Measurements from ENCODE around the gene JMJD7.
A peak's percentile ranks its signal among the peaks of the same experiment; 100 is the strongest.

The JMJD7 gene

GRCh38 chr15:41822957-41823356 lies 4.9 kb upstream of the JMJD7 start:
- DNase-seq (ENCODE audit: low read depth) = no peak

DNA sequence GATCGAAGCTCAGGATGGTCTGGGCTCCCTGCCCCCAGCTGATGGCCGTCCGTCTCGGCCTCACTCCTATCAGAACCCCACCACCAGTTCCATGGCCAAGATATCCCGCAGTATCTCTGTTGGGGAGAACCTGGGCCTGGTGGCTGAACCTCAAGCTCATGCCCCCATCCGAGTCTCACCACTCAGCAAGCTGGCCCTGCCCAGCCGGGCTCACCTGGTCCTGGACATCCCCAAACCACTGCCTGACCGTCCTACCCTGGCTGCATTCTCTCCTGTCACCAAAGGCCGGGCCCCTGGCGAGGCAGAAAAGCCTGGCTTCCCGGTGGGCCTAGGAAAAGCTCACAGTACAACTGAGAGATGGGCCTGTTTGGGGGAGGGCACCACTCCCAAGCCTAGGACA lies 4.4 kb upstream of the JMJD7 start:
- no peak for DNase-seq (ENCODE audit: low read depth)

DNA sequence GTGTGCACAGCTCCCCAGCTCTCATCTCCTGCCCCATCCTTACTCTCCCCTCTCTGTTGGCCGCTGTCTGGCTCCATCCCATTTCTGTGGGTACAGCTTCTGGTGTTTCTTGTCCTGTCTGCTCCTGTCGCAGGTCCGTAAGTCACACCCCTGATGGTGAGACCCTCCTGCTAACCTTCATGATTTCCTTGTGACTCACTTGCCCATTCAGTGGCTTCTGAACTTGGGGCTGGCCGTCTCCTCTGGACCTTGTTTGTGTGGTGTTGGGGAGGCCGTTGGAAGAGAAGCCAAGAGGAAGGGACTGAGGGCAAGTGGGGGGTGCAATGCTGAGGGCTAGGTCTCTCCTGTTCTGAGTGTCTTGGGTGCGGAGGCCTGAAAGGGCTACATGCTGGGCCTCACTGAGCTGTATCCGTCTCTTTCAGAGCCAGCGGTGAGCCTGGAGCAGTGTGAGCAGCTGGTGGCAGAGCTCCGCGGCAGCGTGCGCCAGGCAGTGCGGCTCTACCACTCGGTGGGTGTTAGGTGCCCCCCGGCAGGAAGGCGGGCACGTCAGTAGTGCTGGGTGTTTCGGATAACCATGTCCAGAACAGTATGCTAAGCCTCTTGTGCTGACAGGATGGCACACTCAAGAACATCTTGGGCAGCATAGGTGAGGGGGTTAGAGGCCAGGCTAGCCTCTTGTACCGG lies 3.7 kb upstream of the JMJD7 start:
- DNase-seq (ENCODE audit: low read depth) = no peak

DNA sequence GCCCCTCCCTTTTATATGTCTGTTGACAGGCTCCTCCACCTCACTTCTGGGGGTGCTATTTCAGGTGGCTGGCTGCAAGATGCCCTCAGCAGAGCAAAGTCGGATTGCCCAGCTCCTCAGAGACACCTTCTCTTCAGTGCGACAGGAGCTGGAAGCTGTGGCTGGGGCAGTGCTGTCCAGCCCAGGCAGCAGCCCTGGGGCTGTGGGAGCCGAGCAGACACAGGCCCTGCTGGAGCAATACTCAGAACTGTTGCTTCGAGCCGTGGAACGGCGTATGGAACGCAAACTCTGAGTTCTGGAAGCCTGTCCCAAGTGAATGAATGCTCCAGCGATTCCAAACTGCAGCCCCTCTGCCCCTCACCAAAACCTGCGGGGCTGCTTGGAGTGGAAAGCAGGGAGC lies 2.7 kb upstream of the JMJD7 start:
- DNase-seq (ENCODE audit: low read depth) = no peak

DNA sequence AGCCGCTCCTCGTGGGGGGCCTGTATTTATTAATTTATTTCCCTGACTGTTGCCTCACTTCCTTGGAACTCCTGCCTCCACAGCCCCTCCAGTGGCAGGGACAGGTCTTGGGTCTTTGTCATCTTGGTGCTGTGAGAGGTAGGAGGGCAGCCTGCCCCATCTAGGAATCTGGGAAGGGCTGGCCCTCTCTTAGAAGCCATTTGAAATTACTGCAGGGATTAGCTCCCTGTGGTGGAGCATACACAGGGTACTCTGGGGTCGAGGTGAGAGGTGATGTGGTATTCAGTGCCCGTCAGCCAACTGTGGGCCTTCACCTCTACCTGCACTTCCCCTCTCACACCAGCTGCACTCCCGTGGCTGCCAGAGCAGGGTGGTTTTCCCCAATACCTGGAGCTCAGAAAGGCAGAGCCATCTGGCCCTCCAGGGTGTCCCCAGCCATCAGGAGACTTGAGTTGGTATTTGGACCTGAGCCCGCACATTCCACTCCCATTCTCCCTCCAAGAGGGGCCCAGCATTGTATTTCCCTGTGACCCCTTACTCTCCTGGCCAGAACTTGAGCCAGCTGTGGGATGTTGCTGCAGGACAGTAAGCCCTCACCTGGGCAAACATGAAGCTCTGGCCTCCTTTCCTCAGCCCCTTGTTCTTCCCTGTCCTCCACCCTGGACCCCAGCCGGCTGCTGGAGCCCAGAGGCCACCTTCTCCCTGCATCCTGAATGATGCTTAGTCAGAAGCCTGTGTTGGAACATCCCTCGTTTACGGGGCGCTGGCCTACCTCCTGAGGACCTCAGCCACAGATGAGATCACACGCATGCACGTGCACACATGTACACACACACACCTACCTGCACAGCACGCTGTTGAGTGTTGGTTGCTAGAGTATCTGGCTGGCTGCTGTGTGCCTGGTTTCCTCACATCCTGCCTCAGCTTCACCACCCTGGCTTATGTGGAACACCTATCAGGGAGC lies 2.0 kb upstream of the JMJD7 start:
- DNase-seq (ENCODE audit: low read depth) = no peak

DNA sequence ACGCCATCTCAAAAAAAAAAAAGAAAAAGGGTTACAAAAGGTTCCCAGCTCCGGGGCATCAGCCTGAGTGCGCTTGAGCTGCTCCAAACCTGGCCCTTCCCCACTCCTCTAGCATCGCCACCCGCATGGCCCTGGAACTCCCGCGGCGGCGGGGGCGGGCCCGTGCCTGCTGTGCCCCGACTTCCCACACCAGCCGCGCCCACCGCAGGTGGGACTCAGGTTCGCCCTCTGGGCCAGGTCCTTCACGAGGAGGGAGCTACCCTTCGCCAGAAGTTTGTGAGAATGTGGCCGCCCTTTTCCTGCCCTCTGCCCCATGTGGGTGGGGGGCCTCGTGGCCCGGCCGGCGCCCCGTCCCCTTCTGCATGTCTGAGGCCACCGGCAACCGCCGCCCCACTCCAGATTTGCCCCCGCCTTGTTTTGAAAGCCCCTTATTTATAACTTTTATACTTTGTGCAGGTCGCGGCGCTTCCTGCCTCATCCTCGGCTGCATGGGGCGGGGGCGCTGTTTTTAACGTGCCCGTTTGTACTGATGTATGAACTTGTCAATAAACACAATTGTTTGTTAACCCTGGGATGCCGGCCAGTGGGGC lies 507 bp upstream of the JMJD7 start:
- DNase-seq (ENCODE audit: low read depth) = no peak

DNA sequence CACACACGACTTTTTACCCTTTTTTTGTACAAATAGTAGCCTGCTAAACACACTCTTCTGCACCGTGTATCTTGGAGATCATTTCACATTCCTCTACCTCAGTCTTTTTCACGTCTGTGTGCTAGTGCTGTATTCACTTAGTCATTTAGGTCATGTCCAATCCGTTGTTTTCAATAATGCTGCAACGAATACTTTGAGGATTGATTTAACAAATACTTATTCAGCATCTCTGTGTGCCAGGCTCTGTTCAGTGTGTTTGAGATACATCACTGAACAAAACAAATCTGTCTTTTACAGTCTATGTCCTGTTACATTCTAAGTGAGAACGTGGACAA lies 882 bp downstream of the JMJD7 start:
- no peak for DNase-seq (ENCODE audit: low read depth)

- DNase-seq (ENCODE audit: low read depth) = no peak
Observed at GRCh38 chr15:41829959-41830646, 2.2 kb downstream of the JMJD7 start.

- peak; percentile 11 for DNase-seq (ENCODE audit: low read depth)
Observed at GRCh38 chr15:41831291-41831690, 3.4 kb downstream of the JMJD7 start.

DNA sequence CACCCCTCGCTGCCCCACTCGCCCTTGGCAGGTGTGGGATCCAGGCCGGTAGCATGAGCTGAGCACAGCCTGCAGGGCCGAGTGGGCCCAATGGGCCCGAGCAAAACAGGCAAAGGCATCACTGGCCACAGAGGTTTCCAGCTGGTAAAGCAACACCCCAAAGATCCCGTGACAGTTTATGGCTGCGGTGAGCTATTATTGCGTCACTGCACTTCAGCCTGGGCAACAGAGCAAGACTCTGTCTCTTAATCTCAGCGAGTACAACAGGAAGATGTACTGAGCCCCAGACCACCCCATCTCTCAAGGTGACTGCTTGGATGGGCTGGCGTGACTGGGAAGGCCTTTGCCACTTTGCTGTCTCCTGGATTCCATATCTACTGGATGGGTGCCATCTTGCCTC lies 4.3 kb downstream of the JMJD7 start:
- no peak for DNase-seq (ENCODE audit: low read depth)

DNA sequence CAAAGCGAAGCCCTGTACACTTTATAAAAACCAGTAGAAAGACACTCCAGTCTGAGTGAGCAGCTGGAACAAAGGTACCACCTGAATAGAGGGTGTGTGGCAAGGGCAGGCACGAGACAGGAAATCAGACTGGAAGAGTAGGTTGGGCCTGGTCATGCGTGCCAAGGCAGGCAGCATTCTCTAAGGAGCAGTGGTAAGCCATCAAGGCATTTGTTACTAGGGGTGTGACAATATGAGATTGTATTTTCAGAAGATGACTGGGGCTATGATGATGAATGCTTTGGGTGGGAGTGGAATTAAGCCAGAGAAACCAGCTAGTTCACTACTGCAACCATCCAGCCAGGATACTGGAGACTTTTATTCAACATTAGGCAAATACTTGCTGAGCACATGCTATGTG lies 5.0 kb downstream of the JMJD7 start:
- no peak for DNase-seq (ENCODE audit: low read depth)

DNA sequence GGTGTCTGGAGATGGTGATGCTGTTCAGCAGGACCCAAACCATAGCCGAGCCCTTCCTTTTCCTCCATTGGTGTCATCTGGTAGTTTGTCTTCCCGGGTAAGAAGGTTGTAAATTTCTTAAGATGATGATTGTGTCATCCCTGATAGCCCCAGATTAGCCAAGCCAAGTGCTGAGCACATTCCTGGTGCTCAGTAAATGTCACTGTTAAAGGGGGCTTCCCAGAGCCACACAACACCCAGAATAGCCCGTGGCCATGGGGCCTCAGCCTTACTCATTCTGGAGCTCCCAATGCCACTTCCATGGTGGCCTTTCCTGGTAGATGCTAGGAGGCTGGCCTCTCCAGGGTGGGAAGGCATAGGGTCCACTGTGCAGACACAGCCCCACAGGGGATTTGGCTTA lies 6.2 kb downstream of the JMJD7 start:
- no peak for DNase-seq (ENCODE audit: low read depth)

GRCh38 chr15:41836073-41836472 lies 8.2 kb downstream of the JMJD7 start:
- no peak for DNase-seq (ENCODE audit: low read depth)

DNA sequence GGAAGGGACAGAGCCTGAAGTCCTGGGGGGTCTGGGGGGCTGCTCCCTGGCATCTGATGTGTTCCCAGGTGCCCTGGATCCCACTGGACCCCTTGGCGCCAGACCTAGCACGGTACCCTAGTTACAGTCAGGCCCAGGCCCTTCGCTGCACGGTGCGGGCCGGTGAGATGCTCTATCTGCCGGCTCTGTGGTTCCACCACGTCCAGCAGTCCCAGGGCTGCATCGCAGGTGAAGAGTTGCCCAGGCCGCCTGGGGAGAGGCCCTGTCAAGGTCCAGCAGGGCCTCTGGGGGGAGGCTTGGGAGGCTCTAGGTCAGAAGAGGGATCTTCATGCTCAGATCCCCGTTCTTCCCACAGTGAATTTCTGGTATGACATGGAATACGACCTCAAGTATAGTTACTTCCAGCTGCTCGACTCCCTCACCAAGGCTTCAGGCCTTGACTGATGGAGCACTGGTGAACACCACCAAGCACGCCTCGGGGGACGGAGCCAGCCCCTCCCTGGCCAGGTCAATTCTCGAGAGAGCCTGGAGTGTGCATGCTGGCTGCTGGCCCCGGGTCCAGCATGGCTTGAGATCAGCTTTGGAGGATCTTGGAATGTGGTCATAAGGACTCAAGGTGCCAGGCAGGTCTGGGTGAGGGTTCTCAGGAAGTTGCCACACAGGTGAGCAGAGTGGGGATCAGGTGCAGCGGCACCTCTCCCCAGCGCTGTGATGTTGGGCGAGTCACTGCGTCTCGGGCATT lies 9.0 kb downstream of the JMJD7 start:
- no peak for DNase-seq (ENCODE audit: low read depth)

GRCh38 chr15:41838400-41838897 lies 10.6 kb downstream of the JMJD7 start, which contains the start of gene PLA2G4B:
Gene PLA2G4B, plus strand, starts transcription at chr15:41838847. Its CDS starts 67 bp downstream, at chr15:41838914.
- no peak for DNase-seq (ENCODE audit: low read depth)

GRCh38 chr15:41839781-41840491 lies 12.0 kb downstream of the JMJD7 start:
- DNase-seq (ENCODE audit: low read depth) = no peak

DNA sequence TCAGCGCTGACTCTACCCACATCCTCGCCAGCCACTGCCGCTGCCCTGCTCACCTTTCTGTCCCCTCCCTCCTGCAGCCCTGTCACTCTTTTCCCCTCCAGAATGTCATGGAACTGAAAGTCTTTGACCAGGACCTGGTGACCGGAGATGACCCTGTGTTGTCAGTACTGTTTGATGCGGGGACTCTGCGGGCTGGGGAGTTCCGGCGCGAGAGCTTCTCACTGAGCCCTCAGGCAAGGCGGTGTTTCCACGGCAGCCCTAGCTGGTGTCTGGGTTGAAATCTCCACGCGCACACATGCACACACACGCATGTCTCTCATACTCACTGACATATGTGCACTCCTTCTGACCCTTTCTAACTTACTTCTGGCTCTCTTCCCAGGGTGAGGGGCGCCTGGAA lies 12.8 kb downstream of the JMJD7 start:
- no peak for DNase-seq (ENCODE audit: low read depth)

- no peak for DNase-seq (ENCODE audit: low read depth)
Observed at GRCh38 chr15:41841131-41841530, 13.2 kb downstream of the JMJD7 start.

DNA sequence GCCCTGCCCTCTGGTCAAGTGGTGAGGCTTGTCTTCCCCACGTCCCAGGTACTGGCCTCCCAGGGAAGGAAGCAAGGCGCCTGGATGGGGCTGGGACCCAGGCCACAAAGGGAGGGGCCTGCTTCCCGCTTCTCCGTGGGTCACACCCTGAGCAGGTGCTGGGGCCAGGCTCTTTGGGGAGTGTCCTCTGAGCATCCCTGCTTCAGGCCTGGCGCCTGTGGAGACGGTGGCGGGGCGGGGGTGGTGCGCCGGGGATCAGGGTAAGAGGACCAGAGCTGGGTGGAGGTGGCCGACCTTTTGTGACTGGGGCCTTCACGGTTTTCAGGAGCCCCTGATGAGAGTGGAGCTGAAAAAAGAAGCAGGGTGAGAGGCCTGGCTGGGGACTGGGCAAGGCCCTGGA lies 14.3 kb downstream of the JMJD7 start:
- no peak for DNase-seq (ENCODE audit: low read depth)

DNA sequence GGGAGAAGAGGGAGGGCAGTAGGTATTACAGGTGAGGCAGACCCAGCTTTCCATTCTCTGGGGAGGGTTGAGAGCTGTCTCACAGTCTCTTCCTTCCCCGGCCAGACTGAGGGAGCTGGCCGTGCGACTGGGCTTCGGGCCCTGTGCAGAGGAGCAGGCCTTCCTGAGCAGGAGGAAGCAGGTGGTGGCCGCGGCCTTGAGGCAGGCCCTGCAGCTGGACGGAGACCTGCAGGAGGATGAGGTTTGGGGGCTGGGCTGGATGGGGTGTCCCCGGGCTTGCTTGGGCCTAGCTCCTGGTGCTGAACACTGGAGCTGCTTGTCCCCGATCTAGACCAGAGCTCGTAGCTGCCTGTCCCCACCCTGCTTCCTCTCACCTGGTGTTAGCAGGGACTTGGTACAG lies 15.7 kb downstream of the JMJD7 start:
- DNase-seq (ENCODE audit: low read depth) = no peak

DNA sequence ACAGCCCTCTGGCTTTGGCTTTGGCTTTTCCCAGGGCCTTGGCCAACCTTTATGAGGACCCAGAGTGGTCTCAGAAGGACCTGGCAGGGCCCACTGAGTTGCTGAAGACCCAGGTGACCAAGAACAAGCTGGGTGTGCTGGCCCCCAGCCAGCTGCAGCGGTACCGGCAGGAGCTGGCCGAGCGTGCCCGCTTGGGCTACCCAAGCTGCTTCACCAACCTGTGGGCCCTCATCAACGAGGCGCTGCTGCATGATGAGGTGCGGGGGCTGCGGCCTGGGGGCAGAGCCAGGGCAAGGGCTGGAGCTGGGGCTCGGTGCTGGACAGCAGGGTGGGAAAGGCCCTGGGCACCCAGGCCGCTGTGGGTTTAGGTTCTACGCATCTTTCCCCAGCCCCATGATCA lies 16.9 kb downstream of the JMJD7 start:
- no peak for DNase-seq (ENCODE audit: low read depth)

All from stimulated activated CD8-positive, alpha-beta memory T cell treated with anti-CD3 and anti-CD28 coated beads, Interleukin-7, amount 100 ng/mL, for 24 hours (primary cell).